HG03039 (cell line): ENCODE data around the gene MAGI3.

Experiments
- ATAC-seq: cut with Tn5 transposase; IDR thresholded peaks from one replicate; pipeline ENCODE4 v1.9.1; 2021; ENCODE audit warnings: mild to moderate bottlenecking, moderate library complexity; ENCODE audit not compliant: unreplicated experiment

The MAGI3 gene

DNA sequence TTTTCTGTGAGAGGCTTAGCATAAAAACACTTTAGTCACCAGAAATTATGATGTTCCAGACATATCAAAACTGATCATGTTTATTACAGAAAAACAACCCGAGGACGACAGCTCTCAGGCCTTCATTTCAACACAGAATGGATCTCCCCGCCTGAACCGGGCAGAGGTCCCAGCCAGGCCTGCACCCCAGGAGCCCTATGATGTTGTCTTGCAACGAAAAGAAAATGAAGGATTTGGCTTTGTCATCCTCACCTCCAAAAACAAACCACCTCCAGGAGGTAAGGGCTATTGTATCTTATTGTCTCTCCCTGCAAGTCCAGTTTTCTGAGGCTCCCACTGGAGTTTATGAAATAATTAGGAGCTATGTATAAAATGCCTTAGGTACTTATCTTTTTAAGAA lies 263.4 kb downstream of the MAGI3 start:
- ATAC-seq = no peak

DNA sequence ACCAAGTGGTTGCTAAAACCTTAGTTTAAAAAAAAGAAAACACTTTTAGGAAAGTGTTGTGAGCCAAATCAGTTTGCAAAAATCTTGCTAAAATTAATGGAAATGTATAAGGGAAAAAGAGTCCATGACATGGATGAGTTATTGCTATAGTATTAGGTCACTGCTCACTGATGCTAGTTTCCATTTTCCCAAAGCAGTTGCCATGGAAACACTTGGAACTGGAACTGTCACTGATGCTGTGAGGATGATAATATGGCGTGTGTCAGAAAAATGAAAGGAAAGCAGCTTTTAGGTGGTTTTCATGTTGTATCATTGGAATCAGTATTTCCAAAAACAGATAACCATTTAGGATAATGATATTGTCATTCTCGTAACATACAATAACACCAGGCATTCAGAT lies 264.6 kb downstream of the MAGI3 start:
- no peak for ATAC-seq

DNA sequence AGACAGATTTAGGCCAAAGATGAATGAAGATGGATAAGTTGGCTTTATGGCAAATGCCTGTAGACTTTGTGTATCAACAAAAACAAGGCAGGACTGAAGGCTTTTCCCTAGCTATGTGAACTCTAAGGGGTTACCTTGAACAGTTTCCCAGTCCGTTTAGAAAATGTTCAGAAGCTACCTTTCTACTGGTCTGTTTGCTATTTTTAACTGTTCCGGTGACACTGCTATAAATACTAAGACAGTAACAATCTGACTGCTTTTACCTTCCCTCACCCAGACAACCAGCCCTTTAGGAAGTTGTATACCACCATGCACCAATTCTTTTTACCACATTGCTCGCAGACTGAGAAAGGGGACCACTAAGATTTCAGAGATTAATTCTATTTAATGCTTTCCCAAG lies 266.8 kb downstream of the MAGI3 start:
- ATAC-seq = no peak

DNA sequence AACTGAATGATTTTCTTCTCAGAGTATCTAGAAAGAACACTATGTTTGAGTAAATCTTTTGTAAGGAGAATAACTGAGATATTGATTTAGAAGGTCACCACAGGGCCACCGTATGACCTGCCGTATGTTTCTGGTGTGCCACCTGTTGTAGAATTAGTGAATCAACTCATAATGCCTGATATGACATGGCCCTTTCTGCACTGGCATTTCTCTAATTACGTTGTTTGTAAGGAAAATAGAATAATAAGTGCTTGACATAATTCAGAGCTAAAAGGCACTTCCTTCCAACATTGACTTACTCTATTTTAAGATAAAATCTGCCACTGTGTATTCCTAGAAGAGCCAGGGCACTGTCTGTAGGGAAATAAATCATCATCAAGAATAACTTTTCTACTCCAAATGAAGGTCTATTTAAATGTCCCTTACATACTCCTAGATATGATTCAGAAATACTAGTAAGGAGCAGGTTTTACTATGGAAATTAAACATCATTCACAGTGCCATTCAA lies 267.3 kb downstream of the MAGI3 start:
- ATAC-seq = no peak

DNA sequence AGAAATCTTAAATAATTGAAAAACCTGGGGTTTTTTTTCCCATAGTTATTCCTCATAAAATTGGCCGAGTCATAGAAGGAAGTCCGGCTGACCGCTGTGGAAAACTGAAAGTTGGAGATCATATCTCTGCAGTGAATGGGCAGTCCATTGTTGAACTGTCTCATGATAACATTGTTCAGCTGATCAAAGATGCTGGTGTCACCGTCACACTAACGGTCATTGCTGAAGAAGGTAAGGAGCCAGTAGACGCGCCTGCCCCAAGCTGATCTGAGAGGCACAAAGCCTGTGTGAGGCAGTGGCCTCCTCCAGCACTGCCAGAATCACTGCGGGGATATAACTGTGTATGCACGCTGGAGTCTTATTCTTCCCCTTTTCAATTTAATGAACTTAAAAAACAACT lies 268.7 kb downstream of the MAGI3 start:
- ATAC-seq = no peak

DNA sequence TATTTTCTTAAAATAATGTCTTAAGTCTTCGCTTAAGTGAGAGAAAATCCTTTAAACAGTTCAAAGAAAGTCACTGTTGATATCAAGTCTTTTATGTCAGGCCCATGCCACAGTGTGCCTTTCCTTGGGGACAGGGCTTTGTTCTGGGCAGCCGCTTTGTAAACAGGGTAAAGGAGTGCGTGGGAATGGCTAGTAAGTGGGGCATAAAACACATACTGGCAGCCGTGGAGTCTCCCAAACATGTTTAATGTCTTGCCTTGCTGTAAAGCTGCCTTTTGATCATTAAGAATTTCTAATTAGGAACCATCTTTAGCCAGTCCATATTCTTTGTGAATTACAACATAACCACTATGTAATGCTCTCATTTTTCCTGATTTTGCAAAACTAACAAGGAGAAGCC lies 269.2 kb downstream of the MAGI3 start:
- no peak for ATAC-seq

DNA sequence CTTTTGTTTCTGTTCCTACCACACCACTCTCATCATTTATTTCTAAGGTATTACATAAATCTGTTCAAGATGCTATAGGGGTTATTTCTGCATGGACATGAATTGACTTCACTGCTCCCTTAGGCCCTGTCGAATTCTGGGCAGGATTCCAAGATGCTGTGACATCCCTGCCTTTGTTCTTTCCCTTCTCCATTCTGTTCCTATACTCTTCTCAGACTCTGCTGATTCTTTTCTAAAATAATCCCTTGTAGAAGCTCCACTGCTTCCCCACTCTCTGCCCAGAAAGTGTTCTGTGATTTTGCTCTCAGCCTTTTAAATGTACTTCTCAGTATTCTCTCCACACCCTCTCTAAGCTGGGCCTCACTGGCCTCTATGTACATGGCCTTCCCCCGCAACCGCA lies 269.8 kb downstream of the MAGI3 start:
- ATAC-seq = no peak

DNA sequence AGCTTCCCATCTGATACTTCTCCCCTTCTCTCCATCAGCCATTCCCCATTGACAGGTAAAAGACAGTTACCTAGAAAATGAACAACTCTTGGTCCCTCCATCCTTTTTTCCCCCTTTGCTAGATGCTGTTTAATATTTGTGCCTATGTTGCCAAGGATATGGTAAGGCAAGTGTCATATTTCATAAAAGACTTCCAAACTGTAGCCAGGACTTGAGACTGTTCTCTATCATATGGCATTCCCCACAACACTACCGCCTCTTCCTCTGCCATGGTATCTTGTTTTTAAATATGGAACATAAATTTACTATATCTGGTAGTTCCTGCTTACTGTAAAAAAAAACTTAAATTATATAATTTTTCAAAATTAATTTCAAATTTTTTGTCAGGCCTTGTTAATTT lies 271.8 kb downstream of the MAGI3 start:
- no peak for ATAC-seq

DNA sequence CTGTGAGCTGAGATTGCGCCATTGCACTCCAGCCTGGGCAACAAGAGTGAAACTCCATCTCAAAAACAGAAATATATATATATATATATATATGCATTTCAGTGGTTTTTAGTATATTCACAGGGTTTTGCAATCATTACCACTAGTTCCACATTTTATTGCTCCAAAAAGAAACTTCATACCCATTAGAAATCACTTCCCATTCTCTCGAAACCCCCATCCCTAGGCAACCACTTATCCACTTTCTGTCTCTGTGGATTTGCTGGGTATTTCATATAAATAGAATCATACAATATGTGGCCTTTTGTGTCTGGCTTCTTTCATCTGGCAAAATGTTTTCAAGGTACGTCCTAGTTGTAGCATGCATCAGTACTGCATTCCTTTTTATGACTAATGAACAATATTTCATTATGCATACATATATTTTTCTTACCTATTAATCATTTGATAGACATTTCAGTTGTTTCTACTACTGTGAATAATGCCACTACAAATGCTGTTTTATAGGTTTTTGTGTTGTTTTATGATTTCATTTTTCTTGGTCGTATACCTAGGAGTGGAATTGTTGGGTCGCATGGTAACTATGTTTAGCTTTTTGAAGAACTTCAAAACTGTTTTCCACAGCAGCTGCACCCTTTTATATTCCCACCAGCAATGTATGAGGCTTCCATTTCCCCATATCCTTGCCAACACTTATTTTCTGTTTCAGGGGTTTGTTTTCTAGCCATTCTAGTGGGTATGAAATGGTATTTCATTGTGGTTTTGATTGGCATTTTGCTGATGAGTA lies 273.0 kb downstream of the MAGI3 start:
- no peak for ATAC-seq

DNA sequence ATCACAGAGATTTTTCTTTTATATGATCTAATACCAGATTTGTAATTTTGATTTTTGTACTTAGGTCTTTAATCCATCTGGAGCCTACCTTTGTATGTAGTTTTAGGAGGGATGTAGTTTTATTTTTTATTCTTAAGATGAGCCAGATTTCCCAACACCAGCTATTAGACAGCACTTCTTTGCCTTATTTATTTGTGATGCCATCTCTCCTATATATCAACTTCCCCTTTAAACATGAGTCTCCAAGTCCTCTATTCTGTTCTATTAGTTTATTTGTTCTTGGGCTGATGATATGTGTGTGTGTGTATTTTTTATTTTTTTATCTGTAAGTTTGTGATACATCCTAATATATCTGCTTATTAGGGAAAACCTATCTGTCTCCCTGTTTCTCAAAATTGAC lies 274.8 kb downstream of the MAGI3 start:
- ATAC-seq = no peak

DNA sequence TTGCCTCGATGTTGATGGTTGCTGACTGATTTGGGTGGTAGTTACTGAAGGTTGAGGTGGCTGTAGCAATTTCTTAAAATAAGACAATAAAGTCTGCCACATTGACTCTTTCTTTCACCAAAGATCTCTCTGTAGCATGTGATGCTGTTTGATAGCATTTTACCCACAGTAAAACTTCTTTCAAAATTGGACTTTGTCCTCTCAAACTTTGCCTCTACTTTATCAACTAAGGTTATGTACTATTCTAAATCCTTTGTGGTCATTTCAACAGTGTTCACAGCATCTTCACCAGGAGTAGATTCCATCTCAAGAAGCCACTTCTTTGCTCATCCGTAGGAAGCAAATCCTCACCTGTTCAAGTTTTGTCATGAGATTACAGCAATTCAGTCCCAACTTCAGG lies 275.8 kb downstream of the MAGI3 start:
- ATAC-seq = no peak

DNA sequence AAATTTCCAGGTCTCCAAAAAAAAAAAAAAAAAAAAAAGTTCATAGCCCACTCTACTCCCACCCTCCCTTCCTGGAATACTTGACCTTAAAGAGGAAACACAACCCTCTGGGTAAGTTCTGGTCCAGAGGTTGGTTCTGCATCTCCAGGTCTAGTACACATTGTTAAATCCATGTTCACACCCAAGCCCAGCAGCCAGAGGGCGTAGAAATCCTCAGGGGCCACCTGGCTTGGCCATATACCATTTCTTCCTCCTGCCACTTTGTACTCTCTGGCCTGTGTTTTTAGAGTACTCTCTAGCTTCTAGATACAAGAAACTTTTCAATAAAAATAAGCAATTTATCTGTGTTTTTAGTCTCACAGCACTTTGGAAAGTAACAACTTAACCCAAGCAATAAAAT lies 279.7 kb downstream of the MAGI3 start:
- ATAC-seq = no peak

DNA sequence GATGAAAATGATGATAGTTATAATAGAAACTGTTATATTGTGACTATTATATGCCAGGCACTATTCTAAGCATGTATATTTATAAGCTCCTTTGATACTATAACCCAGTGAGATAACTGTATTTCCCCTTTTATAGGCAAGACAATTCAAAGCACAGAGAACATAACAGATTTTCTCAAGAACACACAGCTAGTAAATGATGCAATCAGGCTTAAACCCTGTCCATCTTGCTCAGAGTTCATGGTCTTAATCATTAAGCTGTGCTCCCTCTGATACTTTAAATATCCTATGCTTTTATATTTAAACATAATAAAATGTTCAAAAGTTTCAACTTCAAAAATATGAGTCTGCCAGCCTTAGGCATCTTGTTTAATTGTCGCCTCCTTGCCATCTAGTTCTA lies 280.3 kb downstream of the MAGI3 start:
- ATAC-seq = no peak

DNA sequence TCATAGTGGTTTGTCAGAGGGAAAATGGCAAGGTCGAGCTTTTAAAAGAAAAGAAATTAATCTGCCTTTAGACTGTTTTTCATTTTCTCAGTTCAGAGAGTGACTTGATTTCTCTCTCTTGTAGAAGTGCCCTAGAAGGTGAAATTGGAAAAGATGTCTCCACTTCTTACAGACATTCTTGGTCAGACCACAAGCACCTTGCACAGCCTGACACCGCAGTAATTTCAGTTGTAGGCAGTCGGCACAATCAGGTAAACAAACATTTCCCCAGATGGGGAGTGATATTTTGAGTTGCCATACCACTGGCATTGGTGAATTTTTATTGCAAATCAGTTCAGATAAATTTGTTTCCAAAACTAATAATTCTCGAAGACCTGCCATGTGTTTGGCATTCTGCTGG lies 282.2 kb downstream of the MAGI3 start:
- ATAC-seq = no peak

DNA sequence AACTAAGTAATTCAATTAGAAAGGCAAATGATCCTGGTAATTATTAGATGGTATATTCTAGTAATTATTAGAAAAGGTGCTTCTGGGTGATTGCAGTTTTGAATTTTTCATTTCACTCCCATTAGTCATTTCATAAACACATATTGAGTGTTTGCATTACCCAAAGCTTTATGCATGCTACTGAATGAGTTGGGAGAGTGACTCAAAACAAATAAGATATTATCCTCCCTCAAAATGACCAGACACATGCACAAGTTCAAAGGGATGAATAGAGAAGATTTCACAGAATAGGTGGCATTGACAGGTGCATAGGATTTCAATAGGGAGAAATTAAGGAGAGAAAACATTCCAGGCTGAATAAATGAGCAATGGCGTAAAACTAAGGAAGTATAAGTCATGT lies 284.3 kb downstream of the MAGI3 start:
- ATAC-seq = no peak

DNA sequence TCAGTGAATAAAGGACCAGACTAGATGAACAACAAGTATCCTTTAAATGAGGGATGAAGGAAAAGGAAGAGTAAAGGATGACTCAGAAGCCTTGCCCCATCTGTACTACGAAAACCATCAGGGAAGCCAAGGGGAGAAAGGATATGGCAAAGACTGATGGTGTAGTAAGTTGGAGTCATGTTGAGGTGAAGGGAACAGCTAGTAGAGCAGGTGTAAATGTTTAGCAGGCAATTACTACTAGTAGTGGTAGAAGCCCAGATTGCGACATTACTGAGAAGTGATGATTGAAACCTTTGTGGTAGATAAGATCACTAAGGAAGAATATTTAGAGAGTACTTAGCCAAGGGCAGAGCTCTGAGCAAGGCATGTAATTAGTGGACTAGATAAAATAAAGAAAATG lies 285.0 kb downstream of the MAGI3 start:
- ATAC-seq = no peak

DNA sequence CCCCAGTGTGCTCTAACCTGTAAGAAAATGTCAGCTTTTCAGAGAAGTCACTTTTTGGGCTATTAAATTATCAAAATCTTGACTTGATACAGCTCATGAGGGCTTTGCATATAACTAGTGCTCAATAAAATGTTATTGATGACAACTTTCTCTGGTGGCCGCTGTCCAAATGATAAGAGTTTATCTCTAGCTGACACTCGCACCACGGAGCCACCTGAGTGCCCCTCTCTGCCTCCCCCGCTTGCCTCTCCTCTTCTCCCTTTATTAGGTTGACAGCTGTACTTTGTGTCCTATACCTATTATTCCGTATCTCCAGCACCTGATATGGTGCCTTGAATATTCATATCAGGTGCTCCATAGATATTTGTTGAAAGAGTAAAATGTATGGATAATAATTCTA lies 286.2 kb downstream of the MAGI3 start:
- no peak for ATAC-seq

DNA sequence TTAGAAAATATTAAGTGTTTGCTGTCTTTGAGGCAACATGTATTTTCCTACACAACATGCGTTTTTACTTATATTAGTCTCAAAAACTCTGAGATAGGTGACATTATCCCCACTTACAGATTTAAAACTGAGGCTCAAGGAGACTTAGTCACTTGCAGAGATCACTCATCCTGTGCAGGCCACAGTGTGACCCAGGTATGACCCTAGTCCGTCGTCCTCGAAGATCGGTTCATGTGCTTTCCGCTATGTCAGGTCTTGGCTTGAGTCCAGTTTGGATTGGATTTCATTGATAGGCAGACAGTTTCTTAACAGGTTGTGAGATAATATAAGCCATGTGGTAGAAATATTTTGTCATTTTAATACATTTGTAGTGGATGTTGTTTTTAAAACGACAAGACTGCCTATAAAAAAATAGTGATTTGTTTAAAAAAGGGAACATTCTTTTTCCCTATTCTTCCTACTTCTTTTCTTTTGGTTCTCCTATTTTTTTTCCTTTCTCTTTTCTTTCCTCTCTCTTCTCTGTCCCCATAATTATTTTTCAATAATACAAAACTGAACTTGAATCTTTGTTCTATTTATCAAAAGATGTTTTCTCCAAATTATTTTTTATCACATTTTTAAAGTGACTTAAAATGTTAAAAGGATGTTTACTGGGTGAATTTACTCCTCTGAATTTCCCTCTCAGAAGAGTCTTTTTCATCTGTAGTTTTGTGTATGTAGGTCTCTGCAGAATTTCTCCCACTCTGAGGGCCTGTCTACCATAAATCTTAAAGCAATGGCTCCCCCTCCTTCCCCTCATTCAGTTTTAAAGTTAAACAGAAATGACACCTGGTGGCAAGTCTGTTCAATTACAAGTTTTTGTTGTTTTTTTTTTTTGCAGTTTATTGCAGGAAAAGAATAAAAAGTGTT lies 287.2 kb downstream of the MAGI3 start:
- no peak for ATAC-seq

DNA sequence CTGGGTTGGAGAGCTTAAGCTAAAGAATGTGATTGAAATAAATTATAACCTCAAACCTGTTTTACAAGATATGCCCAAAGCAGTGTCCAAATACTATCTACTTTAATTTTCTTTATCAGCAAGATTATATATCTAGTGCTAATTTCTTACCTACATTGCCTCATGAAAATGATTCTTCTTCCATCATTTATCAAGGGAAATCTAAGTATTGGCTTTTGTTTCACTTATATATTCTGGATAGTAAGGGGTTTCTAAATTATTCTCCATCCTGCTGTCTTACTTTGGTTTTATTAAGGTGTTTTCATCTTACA lies 287.8 kb downstream of the MAGI3 start:
- ATAC-seq = no peak

DNA sequence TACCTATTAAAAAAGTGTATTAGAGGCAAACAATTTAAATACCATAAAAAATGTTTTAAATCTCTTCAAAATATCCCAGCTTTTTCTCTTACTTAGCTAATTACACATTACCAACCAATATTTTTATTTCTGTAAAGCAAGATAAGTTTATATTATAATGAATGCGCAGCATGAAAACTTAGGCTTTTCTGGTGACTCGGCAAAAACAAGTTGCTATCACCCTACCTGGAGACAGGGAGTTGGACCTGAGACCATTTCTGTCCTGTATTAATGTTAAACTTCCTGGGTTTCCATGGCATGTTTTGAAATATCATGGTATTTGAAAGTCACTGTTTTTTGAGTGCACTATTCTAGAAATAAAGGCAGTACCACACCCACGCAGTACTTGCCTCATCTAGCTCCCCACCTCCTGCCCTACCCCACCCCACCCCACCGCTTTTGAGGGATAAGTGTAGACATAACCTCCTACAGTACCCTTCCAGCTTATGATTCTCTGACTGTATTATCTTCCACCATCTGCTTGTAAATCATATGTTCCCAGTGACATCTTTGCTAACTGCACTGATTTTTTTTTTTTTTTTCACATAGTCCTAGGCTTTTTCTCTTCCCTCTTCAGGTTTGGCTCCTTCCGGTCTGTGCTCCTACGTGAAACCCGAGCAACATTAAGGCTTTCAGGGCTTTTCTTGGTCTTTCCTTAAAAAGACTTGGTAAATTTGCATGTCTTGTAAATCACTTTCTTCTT lies 291.5 kb downstream of the MAGI3 start:
- no peak for ATAC-seq

DNA sequence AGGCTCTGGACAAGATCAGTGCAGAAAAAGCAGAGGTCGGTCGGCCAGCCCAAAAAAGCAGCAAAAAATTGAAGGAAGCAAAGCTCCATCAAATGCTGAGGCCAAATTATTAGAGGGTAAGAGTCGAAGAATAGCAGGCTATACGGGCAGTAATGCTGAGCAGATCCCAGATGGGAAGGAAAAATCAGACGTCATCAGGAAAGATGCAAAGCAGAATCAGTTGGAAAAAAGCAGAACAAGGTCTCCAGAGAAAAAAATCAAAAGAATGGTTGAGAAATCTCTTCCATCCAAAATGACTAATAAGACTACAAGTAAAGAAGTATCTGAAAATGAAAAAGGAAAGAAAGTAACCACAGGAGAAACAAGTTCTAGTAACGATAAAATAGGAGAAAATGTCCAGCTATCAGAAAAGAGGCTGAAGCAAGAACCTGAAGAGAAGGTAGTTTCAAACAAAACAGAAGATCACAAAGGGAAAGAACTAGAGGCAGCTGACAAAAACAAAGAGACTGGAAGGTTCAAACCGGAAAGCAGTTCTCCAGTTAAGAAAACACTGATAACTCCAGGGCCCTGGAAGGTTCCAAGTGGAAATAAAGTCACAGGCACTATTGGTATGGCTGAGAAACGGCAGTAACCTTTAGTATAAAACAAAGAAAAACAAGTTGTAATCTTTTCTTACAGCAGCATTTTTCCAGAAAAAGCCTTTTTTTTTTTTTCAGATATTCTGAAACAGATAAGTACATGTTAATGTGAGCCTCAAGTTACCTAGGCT lies 293.3 kb downstream of the MAGI3 start:
- ATAC-seq = no peak
